ENCODE data around the gene ANO7.

Gene ANO7

DNA sequence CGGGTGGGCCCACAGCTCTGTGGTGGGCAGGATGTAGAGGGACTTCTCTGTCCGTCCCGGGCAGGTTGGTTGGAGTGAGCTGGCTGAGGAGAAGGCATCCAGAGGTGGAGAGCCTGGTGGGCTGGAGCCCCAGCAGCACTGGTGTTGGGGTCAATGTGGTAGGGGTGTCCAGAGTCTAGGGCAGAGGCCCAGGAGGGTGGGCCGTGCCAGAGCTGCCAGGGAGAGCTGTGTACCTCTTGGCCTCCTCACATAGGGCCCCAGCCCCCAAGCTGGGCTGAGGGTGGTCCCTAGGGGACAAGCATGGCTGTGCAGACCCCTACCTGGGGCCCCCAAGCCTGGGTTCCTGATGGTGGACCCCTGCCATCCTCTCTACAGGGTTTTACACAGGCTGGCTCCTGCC is 16.0 kb downstream of the ANO7 start:
- TF ChIP-seq, protein P1, sequence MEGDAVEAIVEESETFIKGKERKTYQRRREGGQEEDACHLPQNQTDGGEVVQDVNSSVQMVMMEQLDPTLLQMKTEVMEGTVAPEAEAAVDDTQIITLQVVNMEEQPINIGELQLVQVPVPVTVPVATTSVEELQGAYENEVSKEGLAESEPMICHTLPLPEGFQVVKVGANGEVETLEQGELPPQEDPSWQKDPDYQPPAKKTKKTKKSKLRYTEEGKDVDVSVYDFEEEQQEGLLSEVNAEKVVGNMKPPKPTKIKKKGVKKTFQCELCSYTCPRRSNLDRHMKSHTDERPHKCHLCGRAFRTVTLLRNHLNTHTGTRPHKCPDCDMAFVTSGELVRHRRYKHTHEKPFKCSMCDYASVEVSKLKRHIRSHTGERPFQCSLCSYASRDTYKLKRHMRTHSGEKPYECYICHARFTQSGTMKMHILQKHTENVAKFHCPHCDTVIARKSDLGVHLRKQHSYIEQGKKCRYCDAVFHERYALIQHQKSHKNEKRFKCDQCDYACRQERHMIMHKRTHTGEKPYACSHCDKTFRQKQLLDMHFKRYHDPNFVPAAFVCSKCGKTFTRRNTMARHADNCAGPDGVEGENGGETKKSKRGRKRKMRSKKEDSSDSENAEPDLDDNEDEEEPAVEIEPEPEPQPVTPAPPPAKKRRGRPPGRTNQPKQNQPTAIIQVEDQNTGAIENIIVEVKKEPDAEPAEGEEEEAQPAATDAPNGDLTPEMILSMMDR (IDR thresholded peaks at IDR 0.05; ENCODE audit: low read depth, low read length, missing control alignments): no peak
- no peak for DNase-seq (ENCODE audit: low read depth)
- no peak overlapping the region for H3K4me3 ChIP-seq (ENCODE audit: low read depth, low read length)

DNA sequence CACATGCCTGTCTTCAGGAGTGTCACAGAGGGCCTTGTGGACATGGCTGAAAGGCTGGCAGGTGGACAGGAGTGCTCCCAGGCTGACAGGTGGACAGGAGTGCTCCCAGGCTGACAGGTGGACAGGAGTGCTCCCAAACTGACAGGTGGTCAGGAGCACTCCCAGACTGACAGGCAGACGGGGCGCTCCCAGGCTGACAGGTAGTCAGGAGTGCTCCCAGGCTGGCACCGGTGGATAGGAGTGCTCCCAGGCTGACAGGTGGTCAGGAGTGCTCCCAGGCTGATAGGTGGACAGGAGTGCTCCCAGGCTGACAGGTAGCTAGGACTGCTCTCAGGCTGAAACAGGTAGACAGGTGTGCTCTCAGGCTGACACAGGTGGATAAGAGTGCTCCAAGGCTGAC is 16.6 kb downstream of the ANO7 start:
- no peak overlapping the region for H3K4me3 ChIP-seq (ENCODE audit: low read depth, low read length)
- DNase-seq (ENCODE audit: low read depth): no peak
- TF ChIP-seq, protein P1 (IDR thresholded peaks at IDR 0.05; ENCODE audit: low read depth, low read length, missing control alignments): no peak

DNA sequence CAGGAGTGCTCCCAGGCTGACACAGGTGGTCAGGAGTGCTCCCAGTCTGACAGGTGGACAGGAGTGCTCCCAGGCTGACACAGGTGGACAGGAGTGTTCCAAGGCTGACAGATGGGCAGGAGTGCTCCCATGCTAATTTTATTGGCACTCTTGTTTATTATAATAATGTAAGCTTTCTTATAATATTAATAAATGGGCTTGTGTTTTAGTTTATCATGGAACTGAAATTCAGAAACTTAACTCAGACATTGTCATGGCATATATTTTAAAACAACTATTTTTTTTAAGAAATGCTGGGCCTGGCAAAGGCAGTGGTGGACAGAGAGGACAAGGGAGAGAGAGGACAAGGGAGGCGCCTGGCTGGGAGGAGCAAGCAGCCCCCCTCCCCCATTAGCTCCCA is 18.7 kb downstream of the ANO7 start:
- TF ChIP-seq, protein P1 (IDR thresholded peaks at IDR 0.05; ENCODE audit: low read depth, low read length, missing control alignments): no peak
- no peak for DNase-seq (ENCODE audit: low read depth)
- H3K4me3 ChIP-seq (ENCODE audit: low read depth, low read length): no peak overlapping the region

DNA sequence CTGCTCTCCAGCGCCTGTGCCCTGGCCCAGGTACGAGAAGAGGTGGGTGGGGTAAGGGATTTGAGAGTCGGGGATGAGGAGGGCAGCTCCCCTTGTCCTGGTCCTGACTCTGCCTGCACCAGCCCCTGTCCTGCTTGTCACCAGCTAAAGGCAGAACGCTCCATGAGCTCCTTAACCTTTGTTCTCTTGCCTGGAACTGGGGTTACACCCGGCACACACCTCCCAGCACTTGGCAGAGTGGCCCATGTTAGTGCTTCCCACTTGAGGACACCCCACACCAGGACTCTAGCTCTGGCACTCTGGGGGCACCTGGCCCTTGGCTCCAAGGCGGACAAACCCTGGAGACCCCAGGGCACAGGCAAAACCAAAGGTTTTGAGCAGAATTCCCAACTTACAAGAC is 19.2 kb downstream of the ANO7 start:
- no peak for DNase-seq (ENCODE audit: low read depth)
- TF ChIP-seq, protein P1 (IDR thresholded peaks at IDR 0.05; ENCODE audit: low read depth, low read length, missing control alignments): no peak
- H3K4me3 ChIP-seq (ENCODE audit: low read depth, low read length): no peak overlapping the region

DNA sequence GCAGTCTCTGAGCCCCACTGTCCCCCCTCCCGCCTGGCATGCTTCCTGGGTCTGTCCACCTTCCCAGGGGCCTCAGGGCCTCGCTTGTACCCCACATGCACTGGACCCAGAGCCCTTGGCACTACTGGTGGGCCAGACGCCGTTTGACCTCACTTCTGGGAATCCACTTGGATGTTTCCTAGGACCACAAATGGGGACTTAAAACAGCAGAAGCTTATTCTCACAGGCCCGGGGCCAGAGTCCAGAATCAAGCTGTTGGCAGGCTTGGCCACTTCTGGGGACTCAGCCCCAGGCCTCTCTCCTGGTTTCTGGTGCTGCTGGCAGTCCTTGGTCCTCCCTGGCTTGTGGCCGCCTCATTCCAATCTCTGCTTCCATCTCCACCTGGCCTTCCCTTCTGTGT is 19.6 kb downstream of the ANO7 start:
- DNase-seq (ENCODE audit: low read depth): no peak
- TF ChIP-seq, protein P1 (IDR thresholded peaks at IDR 0.05; ENCODE audit: low read depth, low read length, missing control alignments): no peak
- H3K4me3 ChIP-seq (ENCODE audit: low read depth, low read length): no peak overlapping the region

DNA sequence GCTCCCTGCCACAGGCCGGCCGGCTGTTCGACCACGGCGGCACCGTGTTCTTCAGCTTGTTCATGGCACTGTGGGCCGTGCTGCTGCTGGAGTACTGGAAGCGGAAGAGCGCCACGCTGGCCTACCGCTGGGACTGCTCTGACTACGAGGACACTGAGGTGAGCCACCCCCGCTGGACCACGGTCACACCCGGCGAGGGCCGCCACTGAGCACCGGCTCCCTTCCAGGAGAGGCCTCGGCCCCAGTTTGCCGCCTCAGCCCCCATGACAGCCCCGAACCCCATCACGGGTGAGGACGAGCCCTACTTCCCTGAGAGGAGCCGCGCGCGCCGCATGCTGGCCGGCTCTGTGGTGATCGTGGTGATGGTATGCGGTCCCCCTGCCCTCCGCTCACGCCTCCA is 20.8 kb downstream of the ANO7 start:
- no peak for DNase-seq (ENCODE audit: low read depth)
- H3K4me3 ChIP-seq (ENCODE audit: low read depth, low read length): no peak overlapping the region
- TF ChIP-seq, protein P1 (IDR thresholded peaks at IDR 0.05; ENCODE audit: low read depth, low read length, missing control alignments): no peak

DNA sequence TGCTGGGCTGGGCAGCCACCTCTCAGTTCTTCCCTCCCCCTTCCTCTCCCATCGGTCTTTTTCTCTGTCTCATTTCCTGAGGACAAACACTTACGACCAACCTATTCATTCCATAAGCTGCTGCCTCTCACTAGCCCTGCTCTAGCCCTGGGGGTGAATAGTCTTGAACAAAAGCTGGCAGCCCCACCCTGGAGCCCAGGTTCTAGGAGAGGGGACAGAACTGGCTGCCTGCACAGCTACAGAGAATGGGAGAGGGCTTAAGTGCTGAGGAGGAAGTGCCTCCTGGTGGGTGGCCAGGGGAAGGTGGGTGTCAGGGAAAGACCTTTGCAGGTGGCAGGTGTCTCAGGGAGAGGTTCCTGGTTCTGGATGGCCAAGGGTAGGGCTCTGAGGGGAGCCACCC is 22.8 kb downstream of the ANO7 start:
- no peak overlapping the region for H3K4me3 ChIP-seq (ENCODE audit: low read depth, low read length)
- TF ChIP-seq, protein P1 (IDR thresholded peaks at IDR 0.05; ENCODE audit: low read depth, low read length, missing control alignments): no peak
- DNase-seq (ENCODE audit: low read depth): no peak
